HEK293 (cell line): ENCODE results near the gene ATP5ME.

Source experiments
- CTCF ChIA-PET: fragments of 350-600 bp; formaldehyde crosslinking; extraction: SDS; loops from one replicate; lab custom pipeline; 2021; ENCODE audit warnings: antibody characterized with exemption; lab: Yijun Ruan, JAX
- POLR2A ChIA-PET: fragments of 300-600 bp; formaldehyde crosslinking; extraction: SDS; loops from one replicate; lab custom pipeline; 2020; ENCODE audit warnings: antibody characterized with exemption, inconsistent platforms; lab: Yijun Ruan, JAX
- H3K27ac ChIP-seq: fragments of 200-500 bp; sonication (Bioruptor generic); 2 replicates; pipeline ENCODE4 v1.5.1; 2014; ENCODE audit warnings: low read depth, low read length, control low read depth, inconsistent platforms; ENCODE audit errors: extremely low read depth
- H3K36me3 ChIP-seq, 2 experiments: fragments of 200-500 bp in 1 of 2; sonication (Bioruptor generic) in 1 of 2; 1 replicate in 1 of 2; 2 replicates in 1 of 2; pipeline ENCODE4 v1.5.1; 2014 to 2017; ENCODE audit warnings: inconsistent platforms in 2 of 2, low read length in 2 of 2; ENCODE audit not compliant: control insufficient read depth in 2 of 2, insufficient read depth in 1 of 2
- H3K4me1 ChIP-seq: fragments of 200-500 bp; sonication (Bioruptor generic); 2 replicates; pipeline ENCODE4 v1.5.1; 2014; ENCODE audit warnings: mild to moderate bottlenecking, low read length, inconsistent platforms; ENCODE audit not compliant: control insufficient read depth, insufficient read depth
- H3K4me3 ChIP-seq: 2 replicates; pipeline ENCODE4 v1.5.1; 2011; ENCODE audit warnings: low read depth, mild to moderate bottlenecking, control low read depth, low read length, moderate library complexity
- H3K9me3 ChIP-seq: fragments of 200-500 bp; sonication (Bioruptor generic); 2 replicates; pipeline ENCODE4 v1.5.1; 2014; ENCODE audit warnings: low read depth, low read length, inconsistent platforms; ENCODE audit not compliant: control insufficient read depth, insufficient read depth
- BCL6B ChIP-seq: fragments of 450-650 bp; formaldehyde crosslinking; IDR thresholded peaks from 2 replicates; pipeline ENCODE4 v1.5.1; 2017; ENCODE audit warnings: missing biosample characterization, missing genetic modification characterization
- CTCF ChIP-seq: fragments of 450-650 bp; formaldehyde crosslinking; IDR thresholded peaks from 2 replicates; pipeline ENCODE4 v1.5.1; 2016; ENCODE audit warnings: missing biosample characterization, missing genetic modification characterization
- GLIS2 ChIP-seq: fragments of 450-650 bp; formaldehyde crosslinking; IDR thresholded peaks from 2 replicates; pipeline ENCODE4 v1.5.1; 2016; ENCODE audit warnings: missing biosample characterization, missing genetic modification characterization
- HOXA7 ChIP-seq: sonication (generic); formaldehyde crosslinking; IDR thresholded peaks from 2 replicates; pipeline ENCODE4 v1.8.1; 2022; ENCODE audit warnings: missing genetic modification reagents, borderline replicate concordance
- KLF17 ChIP-seq: fragments of 450-650 bp; formaldehyde crosslinking; IDR thresholded peaks from 2 replicates; pipeline ENCODE4 v1.5.1; 2016; ENCODE audit warnings: missing biosample characterization, missing genetic modification characterization
- OVOL3 ChIP-seq: fragments of 450-650 bp; formaldehyde crosslinking; IDR thresholded peaks from 2 replicates; pipeline ENCODE4 v1.5.1; 2016; ENCODE audit warnings: missing biosample characterization, missing genetic modification characterization
- PRDM10 ChIP-seq: fragments of 450-650 bp; formaldehyde crosslinking; IDR thresholded peaks from 2 replicates; pipeline ENCODE4 v1.5.1; 2016; ENCODE audit warnings: missing biosample characterization, missing genetic modification characterization
- ZBTB1 ChIP-seq: fragments of 450-650 bp; formaldehyde crosslinking; IDR thresholded peaks from 2 replicates; pipeline ENCODE4 v1.5.1; 2016; ENCODE audit warnings: missing biosample characterization, missing genetic modification characterization
- ZBTB20 ChIP-seq: fragments of 450-650 bp; formaldehyde crosslinking; IDR thresholded peaks from 2 replicates; pipeline ENCODE4 v1.5.1; 2016; ENCODE audit warnings: missing biosample characterization, missing genetic modification characterization
- ZBTB49 ChIP-seq: fragments of 450-650 bp; formaldehyde crosslinking; IDR thresholded peaks from 2 replicates; pipeline ENCODE4 v1.5.1; 2016; ENCODE audit warnings: missing biosample characterization, missing genetic modification characterization, low read depth
- ZFHX2 ChIP-seq: fragments of 450-650 bp; formaldehyde crosslinking; conservative IDR thresholded peaks from 2 replicates; pipeline ENCODE4 v1.5.1; 2016; ENCODE audit warnings: missing biosample characterization, missing genetic modification characterization
- ZNF146 ChIP-seq: fragments of 450-650 bp; formaldehyde crosslinking; IDR thresholded peaks from 2 replicates; pipeline ENCODE4 v1.5.1; 2016; ENCODE audit warnings: missing biosample characterization, missing genetic modification characterization
- ZNF423 ChIP-seq: fragments of 450-650 bp; formaldehyde crosslinking; IDR thresholded peaks from 2 replicates; pipeline ENCODE4 v1.5.1; 2016; ENCODE audit warnings: missing biosample characterization, missing genetic modification characterization
- ZNF529 ChIP-seq: fragments of 450-650 bp; formaldehyde crosslinking; IDR thresholded peaks from 2 replicates; pipeline ENCODE4 v1.5.1; 2017; ENCODE audit warnings: missing genetic modification characterization, missing biosample characterization; ENCODE audit not compliant: insufficient replicate concordance
- ZNF660 ChIP-seq: fragments of 450-650 bp; IDR thresholded peaks from 2 replicates; pipeline ENCODE4 v1.5.1; 2018; ENCODE audit warnings: missing biosample characterization, mild to moderate bottlenecking, missing genetic modification characterization
- ZNF670 ChIP-seq: fragments of 450-650 bp; formaldehyde crosslinking; IDR thresholded peaks from 2 replicates; pipeline ENCODE4 v1.5.1; 2016; ENCODE audit warnings: missing biosample characterization, missing genetic modification characterization, low read depth
- ZNF768 ChIP-seq: fragments of 450-650 bp; formaldehyde crosslinking; IDR thresholded peaks from 2 replicates; pipeline ENCODE4 v1.5.1; 2018; ENCODE audit warnings: missing biosample characterization, mild to moderate bottlenecking, missing genetic modification characterization
- ZNF843 ChIP-seq: fragments of 450-650 bp; formaldehyde crosslinking; IDR thresholded peaks from 2 replicates; pipeline ENCODE4 v1.5.1; 2016; ENCODE audit warnings: missing biosample characterization, missing genetic modification characterization

ATP5ME gene

GRCh38 chr4:628821-629635, 45.0 kb downstream of the ATP5ME start:
- CTCF ChIA-PET, result no interaction called here
- H3K36me3 ChIP-seq, result no peaks in the 10 kb centered on the region
- TF ChIP-seq ZNF660 (no peak), ZNF670 (tag by site-specific recombination) (no peak), ZBTB1 (tag by site-specific recombination) (no peak), ZNF768 (no peak), OVOL3 (tag by site-specific recombination) (no peak), ZNF146 (tag by site-specific recombination) (no peak), ZBTB49 (tag by site-specific recombination) (no peak), ZNF843 (tag by site-specific recombination) (no peak), ZBTB20 (tag by site-specific recombination) (no peak), CTCF (tag by site-specific recombination) (no peak), ZFHX2 (tag by site-specific recombination) (no peak), KLF17 (no peak), ZNF529 (no peak), PRDM10 (tag by site-specific recombination) (no peak), HOXA7 (CRISPR knock-in tag) (no peak), ZNF423 (tag by site-specific recombination) (no peak), GLIS2 (tag by site-specific recombination) (no peak), BCL6B (tag by site-specific recombination) (no peak)
- H3K9me3 ChIP-seq, result no peaks in the 10 kb centered on the region
- H3K4me1 ChIP-seq, result no peaks in the 10 kb centered on the region
- no peak overlapping the region for H3K27ac ChIP-seq
- POLR2A ChIA-PET, result no interaction called here
- no peak overlapping the region for H3K4me3 ChIP-seq
